Choroid plexus epithelial cell (primary cell): ENCODE data around the gene PHACTR1.

Source experiments
- DNase-seq: peaks from one replicate; pipeline ENCODE4 v3.0.0-alpha.2; 2010; ENCODE audit warnings: low read depth
- H3K4me3 ChIP-seq: 2 replicates; pipeline ENCODE4 v1.5.1; 2011; ENCODE audit warnings: low read depth, mild to moderate bottlenecking, control low read depth, low read length, moderate library complexity
- CTCF ChIP-seq: conservative IDR thresholded peaks from 2 replicates; pipeline ENCODE4 v1.5.1; 2011; ENCODE audit warnings: low read depth, mild to moderate bottlenecking, control low read depth, inconsistent platforms, low read length, moderate library complexity

The PHACTR1 gene

GRCh38 chr6:13001927-13002326 is 285.4 kb downstream of the PHACTR1 start:
- TF ChIP-seq CTCF, result no peak
- no peak overlapping the region for H3K4me3 ChIP-seq
- no peak for DNase-seq

GRCh38 chr6:13004601-13005000 is 288.0 kb downstream of the PHACTR1 start:
- no peak overlapping the region for H3K4me3 ChIP-seq
- DNase-seq, result no peak
- no peak for TF ChIP-seq CTCF

GRCh38 chr6:13005994-13006393 is 289.4 kb downstream of the PHACTR1 start:
- no peak overlapping the region for H3K4me3 ChIP-seq
- DNase-seq, result no peak
- TF ChIP-seq CTCF, result no peak

GRCh38 chr6:13006578-13007300 is 290.2 kb downstream of the PHACTR1 start:
- peak; percentile 33 for DNase-seq
- no peak overlapping the region for H3K4me3 ChIP-seq
- no peak for TF ChIP-seq CTCF

GRCh38 chr6:13007744-13008143 is 291.2 kb downstream of the PHACTR1 start:
- DNase-seq, result no peak
- TF ChIP-seq CTCF, result no peak
- H3K4me3 ChIP-seq, result no peak overlapping the region

- no peak for TF ChIP-seq CTCF
These were observed 292.5 kb downstream of the PHACTR1 start for GRCh38 chr6:13009031-13009430.

GRCh38 chr6:13009461-13009860 is 292.9 kb downstream of the PHACTR1 start:
- no peak for TF ChIP-seq CTCF
- DNase-seq, result no peak
- H3K4me3 ChIP-seq, result no peak overlapping the region

More at GRCh38 chr6:13009031-13009430, 292.5 kb downstream of the PHACTR1 start:
- H3K4me3 ChIP-seq, result no peak overlapping the region
- no peak for DNase-seq
